ENCODE results near the gene SMLR1. TPM values are rescaled to one million over a fixed set of nuclear protein-coding genes. Genes with fewer than 3 reads are reported as not detected.

SMLR1 gene
- total RNA-seq, 1 experiment from 2014 or later = 0.08 TPM

DNA sequence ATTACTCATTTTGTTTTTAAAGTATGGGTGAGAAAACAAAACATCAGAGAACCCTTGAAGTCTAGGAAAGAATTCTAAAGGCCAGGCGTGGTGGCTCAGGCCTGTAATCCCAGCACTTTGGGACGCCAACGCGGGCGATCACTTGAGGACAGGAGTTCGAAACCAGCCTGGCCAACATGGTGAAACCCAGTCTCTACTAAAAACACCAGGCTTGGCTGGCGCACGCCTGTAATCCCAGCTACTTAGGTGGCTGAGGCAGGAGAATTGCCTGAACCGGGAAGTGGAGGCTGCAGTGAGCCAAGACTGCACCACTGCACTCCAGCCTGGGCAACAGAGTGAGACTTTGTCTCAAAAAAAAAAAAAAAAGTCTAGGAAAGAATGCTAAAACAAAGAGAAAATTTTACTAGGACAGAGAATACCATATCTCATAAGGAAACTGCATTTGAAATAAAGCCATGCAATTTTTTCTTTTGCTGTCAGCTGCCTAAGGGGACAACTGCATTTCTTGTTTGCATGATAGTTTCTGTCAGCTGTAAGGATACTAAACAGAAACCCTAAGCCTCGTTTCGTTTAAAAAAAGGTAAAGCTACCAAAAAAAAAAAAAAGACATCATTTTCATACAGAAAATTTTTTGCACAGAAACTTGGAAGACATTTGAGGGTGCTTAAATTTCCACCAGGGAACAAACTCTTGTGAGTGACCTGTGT lies 32.1 kb downstream of the SMLR1 start:
- no peak overlapping the region for H3K4me3 ChIP-seq (ENCODE audit: low read depth in 2 of 2, low read length in 2 of 2)
- intact Hi-C loops (cut with micrococcal nuclease; ENCODE audit: unreplicated experiment) = no loop called here
- DNase-seq (ENCODE audit: low read depth, low spot score) (no peak), ATAC-seq (no peak)
- ChIA-PET CTCF (interaction anchor here (0.7 kb wide), 1 partner anchor 538 kb away, joined by 3 read pairs; no protein-coding TSS in a partner anchor), POLR2A (no interaction called here)
- no peak overlapping the region for H3K27ac ChIP-seq (ENCODE audit: low read length)
- H3K4me1 ChIP-seq (ENCODE audit: control insufficient read depth, insufficient read depth, low read length) = 0 out of 2 replicates have a peak, but pooled peaks cover 3% of the 10 kb centered on the region
- no peak for TF ChIP-seq TCF7L2 (IDR thresholded peaks at IDR 0.05; ENCODE audit: low read depth, low read length)
- TF ChIP-seq SIN3A (IDR thresholded peaks at IDR 0.05; ENCODE audit: borderline replicate concordance, insufficient read depth, low read depth, low read length) = no peak
- TF ChIP-seq, protein P1, sequence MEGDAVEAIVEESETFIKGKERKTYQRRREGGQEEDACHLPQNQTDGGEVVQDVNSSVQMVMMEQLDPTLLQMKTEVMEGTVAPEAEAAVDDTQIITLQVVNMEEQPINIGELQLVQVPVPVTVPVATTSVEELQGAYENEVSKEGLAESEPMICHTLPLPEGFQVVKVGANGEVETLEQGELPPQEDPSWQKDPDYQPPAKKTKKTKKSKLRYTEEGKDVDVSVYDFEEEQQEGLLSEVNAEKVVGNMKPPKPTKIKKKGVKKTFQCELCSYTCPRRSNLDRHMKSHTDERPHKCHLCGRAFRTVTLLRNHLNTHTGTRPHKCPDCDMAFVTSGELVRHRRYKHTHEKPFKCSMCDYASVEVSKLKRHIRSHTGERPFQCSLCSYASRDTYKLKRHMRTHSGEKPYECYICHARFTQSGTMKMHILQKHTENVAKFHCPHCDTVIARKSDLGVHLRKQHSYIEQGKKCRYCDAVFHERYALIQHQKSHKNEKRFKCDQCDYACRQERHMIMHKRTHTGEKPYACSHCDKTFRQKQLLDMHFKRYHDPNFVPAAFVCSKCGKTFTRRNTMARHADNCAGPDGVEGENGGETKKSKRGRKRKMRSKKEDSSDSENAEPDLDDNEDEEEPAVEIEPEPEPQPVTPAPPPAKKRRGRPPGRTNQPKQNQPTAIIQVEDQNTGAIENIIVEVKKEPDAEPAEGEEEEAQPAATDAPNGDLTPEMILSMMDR (IDR thresholded peaks at IDR 0.05) = no peak
- TF ChIP-seq, protein P2, sequence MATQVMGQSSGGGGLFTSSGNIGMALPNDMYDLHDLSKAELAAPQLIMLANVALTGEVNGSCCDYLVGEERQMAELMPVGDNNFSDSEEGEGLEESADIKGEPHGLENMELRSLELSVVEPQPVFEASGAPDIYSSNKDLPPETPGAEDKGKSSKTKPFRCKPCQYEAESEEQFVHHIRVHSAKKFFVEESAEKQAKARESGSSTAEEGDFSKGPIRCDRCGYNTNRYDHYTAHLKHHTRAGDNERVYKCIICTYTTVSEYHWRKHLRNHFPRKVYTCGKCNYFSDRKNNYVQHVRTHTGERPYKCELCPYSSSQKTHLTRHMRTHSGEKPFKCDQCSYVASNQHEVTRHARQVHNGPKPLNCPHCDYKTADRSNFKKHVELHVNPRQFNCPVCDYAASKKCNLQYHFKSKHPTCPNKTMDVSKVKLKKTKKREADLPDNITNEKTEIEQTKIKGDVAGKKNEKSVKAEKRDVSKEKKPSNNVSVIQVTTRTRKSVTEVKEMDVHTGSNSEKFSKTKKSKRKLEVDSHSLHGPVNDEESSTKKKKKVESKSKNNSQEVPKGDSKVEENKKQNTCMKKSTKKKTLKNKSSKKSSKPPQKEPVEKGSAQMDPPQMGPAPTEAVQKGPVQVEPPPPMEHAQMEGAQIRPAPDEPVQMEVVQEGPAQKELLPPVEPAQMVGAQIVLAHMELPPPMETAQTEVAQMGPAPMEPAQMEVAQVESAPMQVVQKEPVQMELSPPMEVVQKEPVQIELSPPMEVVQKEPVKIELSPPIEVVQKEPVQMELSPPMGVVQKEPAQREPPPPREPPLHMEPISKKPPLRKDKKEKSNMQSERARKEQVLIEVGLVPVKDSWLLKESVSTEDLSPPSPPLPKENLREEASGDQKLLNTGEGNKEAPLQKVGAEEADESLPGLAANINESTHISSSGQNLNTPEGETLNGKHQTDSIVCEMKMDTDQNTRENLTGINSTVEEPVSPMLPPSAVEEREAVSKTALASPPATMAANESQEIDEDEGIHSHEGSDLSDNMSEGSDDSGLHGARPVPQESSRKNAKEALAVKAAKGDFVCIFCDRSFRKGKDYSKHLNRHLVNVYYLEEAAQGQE (IDR thresholded peaks at IDR 0.05; ENCODE audit: insufficient read depth in 1 of 2, low read depth in 2 of 2, low read length in 1 of 2) = no peak
- TF ChIP-seq POLR2AphosphoS5 (IDR thresholded peaks at IDR 0.05; ENCODE audit: low read depth, low read length) = no peak
- in situ Hi-C loops (cut with HindIII; ENCODE audit: low pct_unique_long_range_greater_than_20kb, low sequenced_read_pairs) = no loop called here
- no peaks in the 10 kb centered on the region for H3K27me3 ChIP-seq (ENCODE audit: control insufficient read depth, insufficient read depth, low read length)
- BruUV-seq (replicated peaks) = no TSS peak
- H3K36me3 ChIP-seq (ENCODE audit: control insufficient read depth, insufficient read depth, low read length) = peaks cover 4% of the 10 kb centered on the region
- H3K9me3 ChIP-seq (ENCODE audit: control insufficient read depth, insufficient read depth, low read depth, low read length) = no peaks in the 10 kb centered on the region

DNA sequence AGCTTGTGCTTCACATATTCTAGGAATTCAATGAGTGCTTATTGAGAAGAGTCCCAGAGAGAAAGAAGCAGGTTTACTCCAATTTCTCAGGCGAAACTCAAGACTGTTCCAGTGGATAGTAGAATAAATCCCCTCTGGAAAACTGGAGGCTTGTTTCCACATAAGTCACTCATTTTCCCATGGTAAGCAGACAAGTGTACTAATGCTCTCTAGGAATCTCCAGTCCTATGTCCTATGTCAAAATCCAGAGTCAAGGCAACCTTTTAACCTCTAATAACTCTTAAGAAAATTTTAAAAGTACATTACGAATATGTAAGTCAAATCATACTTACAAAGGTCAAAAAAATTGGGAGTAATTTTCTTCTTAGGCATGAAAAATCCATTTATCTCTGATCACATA lies 35.2 kb downstream of the SMLR1 start:
- DNase-seq (ENCODE audit: low read depth, low spot score) (no peak), ATAC-seq (no peak)
- peaks cover 15% of the 10 kb centered on the region; the same call in 1 of the 2 replicates for H3K36me3 ChIP-seq (ENCODE audit: control insufficient read depth, insufficient read depth, low read length)
- intact Hi-C loops (cut with micrococcal nuclease; ENCODE audit: unreplicated experiment) (no loop called here), in situ Hi-C loops (cut with HindIII; ENCODE audit: low pct_unique_long_range_greater_than_20kb, low sequenced_read_pairs) (no loop called here)
- BruUV-seq (replicated peaks) = no TSS peak
- ChIA-PET CTCF (no interaction called here), POLR2A (no interaction called here)
- H3K27ac ChIP-seq (ENCODE audit: low read length) = no peak overlapping the region
- H3K9me3 ChIP-seq (ENCODE audit: control insufficient read depth, insufficient read depth, low read depth, low read length) = no peaks in the 10 kb centered on the region
- TF ChIP-seq, protein P1 (IDR thresholded peaks at IDR 0.05) = no peak
- TF ChIP-seq, protein P2 (IDR thresholded peaks at IDR 0.05; ENCODE audit: insufficient read depth in 1 of 2, low read depth in 2 of 2, low read length in 1 of 2) = no peak
- no peak for TF ChIP-seq SIN3A (IDR thresholded peaks at IDR 0.05; ENCODE audit: borderline replicate concordance, insufficient read depth, low read depth, low read length)
- H3K27me3 ChIP-seq (ENCODE audit: control insufficient read depth, insufficient read depth, low read length) = no peaks in the 10 kb centered on the region
- H3K4me3 ChIP-seq (ENCODE audit: low read depth in 2 of 2, low read length in 2 of 2) = no peak overlapping the region
- H3K4me1 ChIP-seq (ENCODE audit: control insufficient read depth, insufficient read depth, low read length) = 0 out of 2 replicates have a peak, but pooled peaks cover 3% of the 10 kb centered on the region

All from Panc1 (cell line).